H9 (cell line): Measurements from ENCODE around the gene IER5L. TPM values are rescaled to one million over a fixed set of nuclear protein-coding genes. Genes with fewer than 3 reads are reported as not detected.

ENCODE experiments used
- DNase-seq: peaks from one replicate; pipeline ENCODE4 v3.0.0-alpha.2; 2017
- H2AFZ ChIP-seq: one replicate; pipeline ENCODE4 v1.6.1; 2013; ENCODE audit warnings: mild to moderate bottlenecking, low read length, control low read depth, moderate library complexity
- H2AK5ac ChIP-seq: 2 replicates; pipeline ENCODE4 v1.6.1; 2013; ENCODE audit warnings: low read length, control low read depth, mixed read lengths; ENCODE audit not compliant: insufficient read length
- H2BK120ac ChIP-seq: one replicate; pipeline ENCODE4 v1.6.1; 2013; ENCODE audit warnings: low read depth, mild to moderate bottlenecking, low read length, control low read depth, inconsistent platforms; ENCODE audit not compliant: poor library complexity, severe bottlenecking
- H2BK12ac ChIP-seq: 2 replicates; pipeline ENCODE4 v1.6.1; 2013; ENCODE audit warnings: low read length, control low read depth, mixed read lengths, low read depth; ENCODE audit not compliant: insufficient read length
- H2BK15ac ChIP-seq: 2 replicates; pipeline ENCODE4 v1.6.1; 2013; ENCODE audit warnings: low read depth, low read length, control low read depth
- H2BK20ac ChIP-seq: one replicate; pipeline ENCODE4 v1.6.1; 2013; ENCODE audit warnings: low read depth, mild to moderate bottlenecking, low read length, control low read depth, inconsistent platforms; ENCODE audit not compliant: poor library complexity, severe bottlenecking
- H2BK5ac ChIP-seq: 2 replicates; pipeline ENCODE4 v1.6.1; 2013; ENCODE audit warnings: low read length, control low read depth, mixed read lengths; ENCODE audit not compliant: insufficient read length
- H3K14ac ChIP-seq: 2 replicates; pipeline ENCODE4 v1.6.1; 2013; ENCODE audit warnings: low read length, control low read depth; ENCODE audit not compliant: insufficient read depth
- H3K18ac ChIP-seq: 2 replicates; pipeline ENCODE4 v1.6.1; 2013; ENCODE audit warnings: low read depth, mild to moderate bottlenecking, mixed read lengths, low read length, control low read depth; ENCODE audit not compliant: insufficient read length
- H3K23ac ChIP-seq: 2 replicates; pipeline ENCODE4 v1.6.1; 2013; ENCODE audit warnings: low read length, control low read depth, mixed read lengths, low read depth; ENCODE audit not compliant: insufficient read length
- H3K23me2 ChIP-seq: 2 replicates; pipeline ENCODE4 v1.6.1; 2013; ENCODE audit warnings: low read depth, mild to moderate bottlenecking, mixed read lengths, low read length, control low read depth; ENCODE audit not compliant: insufficient read length, poor library complexity, severe bottlenecking
- H3K27ac ChIP-seq: 2 replicates; pipeline ENCODE4 v1.5.1; 2013; ENCODE audit warnings: low read length, control low read depth, mixed read lengths, low read depth; ENCODE audit not compliant: insufficient read length
- H3K27me3 ChIP-seq: 2 replicates; pipeline ENCODE4 v1.6.1; 2013; ENCODE audit warnings: low read length, control low read depth, inconsistent platforms; ENCODE audit not compliant: insufficient read depth
- H3K4ac ChIP-seq: 2 replicates; pipeline ENCODE4 v1.6.1; 2013; ENCODE audit warnings: low read depth, mild to moderate bottlenecking, control low read depth, inconsistent platforms, low read length, moderate library complexity
- H3K4me1 ChIP-seq: 2 replicates; pipeline ENCODE4 v1.6.1; 2013; ENCODE audit warnings: low read length, control low read depth, inconsistent platforms; ENCODE audit not compliant: insufficient read depth
- H3K4me2 ChIP-seq: 2 replicates; pipeline ENCODE4 v1.6.1; 2013; ENCODE audit warnings: low read length, control low read depth, mixed read lengths; ENCODE audit not compliant: insufficient read length, insufficient read depth
- H3K56ac ChIP-seq: 2 replicates; pipeline ENCODE4 v1.6.1; 2013; ENCODE audit warnings: low read depth, mild to moderate bottlenecking, mixed read lengths, low read length, control low read depth; ENCODE audit not compliant: insufficient read length
- H3K79me1 ChIP-seq: 2 replicates; pipeline ENCODE4 v1.6.1; 2013; ENCODE audit warnings: low read depth, mild to moderate bottlenecking, moderate library complexity, low read length, control low read depth, inconsistent platforms; ENCODE audit not compliant: insufficient read depth, poor library complexity, severe bottlenecking
- H3K79me2 ChIP-seq: 2 replicates; pipeline ENCODE4 v1.6.1; 2013; ENCODE audit warnings: low read length, control low read depth, inconsistent platforms; ENCODE audit not compliant: insufficient read depth
- H3K9ac ChIP-seq: 2 replicates; pipeline ENCODE4 v1.6.1; 2013; ENCODE audit warnings: low read length, control low read depth, mixed read lengths; ENCODE audit not compliant: insufficient read length; ENCODE audit errors: extremely low read depth
- H3K9me3 ChIP-seq: one replicate; pipeline ENCODE4 v1.6.1; 2013; ENCODE audit warnings: low read depth, low read length, inconsistent platforms; ENCODE audit not compliant: control insufficient read depth
- H3T11ph ChIP-seq: one replicate; pipeline ENCODE4 v1.6.1; 2013; ENCODE audit warnings: mild to moderate bottlenecking, low read length, control low read depth, inconsistent platforms
- H4K20me1 ChIP-seq: one replicate; pipeline ENCODE4 v1.6.1; 2013; ENCODE audit not compliant: control insufficient read depth, insufficient read length, insufficient read depth
- H4K5ac ChIP-seq: 2 replicates; pipeline ENCODE4 v1.6.1; 2013; ENCODE audit warnings: low read depth, mild to moderate bottlenecking, mixed read lengths, low read length, control low read depth; ENCODE audit not compliant: insufficient read length
- H4K8ac ChIP-seq: replicated peaks from 2 replicates; pipeline ENCODE4 v1.6.1; 2013; ENCODE audit warnings: low read length, control low read depth, mixed read lengths, low read depth; ENCODE audit not compliant: insufficient read length
- H4K91ac ChIP-seq: 2 replicates; pipeline ENCODE4 v1.6.1; 2013; ENCODE audit warnings: low read depth, mild to moderate bottlenecking, moderate library complexity, mixed read lengths, low read length, control low read depth; ENCODE audit not compliant: insufficient read length
- H3K27ac Mint-ChIP-seq, 3 experiments: 2 replicates in 2 of 3; 3 replicates in 1 of 3; pipeline ENCODE4 v1.8.0; 2020 to 2021; ENCODE audit warnings: mixed read lengths in 3 of 3, mild to moderate bottlenecking in 1 of 3, moderate library complexity in 1 of 3
- H3K27me3 Mint-ChIP-seq: 2 replicates; pipeline ENCODE4 v1.8.0; 2021; ENCODE audit warnings: low read depth, mild to moderate bottlenecking, moderate library complexity, mixed read lengths
- H3K36me3 Mint-ChIP-seq, 3 experiments: 2 replicates in 2 of 3; 3 replicates in 1 of 3; pipeline ENCODE4 v1.8.0; 2020 to 2021; ENCODE audit warnings: low read depth in 3 of 3, mixed read lengths in 3 of 3; ENCODE audit not compliant: insufficient read depth in 1 of 3
- H3K4me1 Mint-ChIP-seq, 2 experiments: 2 replicates each; pipeline ENCODE4 v1.8.0; 2020; ENCODE audit warnings: mixed read lengths in 2 of 2
- H3K4me3 Mint-ChIP-seq, 2 experiments: 2 replicates in 1 of 2; 3 replicates in 1 of 2; pipeline ENCODE4 v1.8.0; 2020 to 2021; ENCODE audit warnings: mild to moderate bottlenecking in 2 of 2, mixed read lengths in 2 of 2, moderate library complexity in 1 of 2
- H3K9me3 Mint-ChIP-seq, 2 experiments: 2 replicates in 1 of 2; 3 replicates in 1 of 2; pipeline ENCODE4 v1.8.0; 2020; ENCODE audit warnings: mild to moderate bottlenecking in 2 of 2, mixed read lengths in 2 of 2, moderate library complexity in 1 of 2
- CTCF ChIP-seq: fragments of 200-600 bp; sonication (generic); conservative IDR thresholded peaks from 3 replicates; pipeline ENCODE4 v1.8.0; 2021; ENCODE audit warnings: antibody characterized with exemption, mild to moderate bottlenecking
- WGBS: extraction: QIAGEN DNeasy Blood & Tissue Kit; methylation state at CpG from one replicate; pipeline ENCODE4 v1.1.7; 2013; ENCODE audit warnings: missing lambda C conversion rate, low lambda C conversion rate, mixed read lengths; ENCODE audit not compliant: insufficient read length; ENCODE audit errors: extremely low coverage; 5-methylcytosine and 5-hydroxymethylcytosine counted together
- total RNA-seq: library from RNA; stranded (reverse); gene quantifications from 2 replicates; pipeline ENCODE4 v1.2.1, GENCODE V29; 2021

Gene IER5L
- total RNA-seq, 1 experiment from 2014 or later = 1.0 TPM

- H3K27me3 ChIP-seq = no peaks in the 10 kb centered on the region
- H2BK20ac ChIP-seq = no peak overlapping the region
- H2AK5ac ChIP-seq = no peak overlapping the region
- Mint-ChIP-seq H3K4me3 (peak overlapping the region in 1 of 2 experiments; percentile 65; a peak in 2 of 5 replicates), H3K27ac (peak overlapping the region; percentile 73 to 89 (median 77); a peak in 5 of 7 replicates), H3K36me3 (peaks cover 16 to 45% (median 29%) of the 10 kb centered on the region in 3 experiments; a peak in 6 of 7 replicates), H3K27me3 (peaks cover 1% of the 10 kb centered on the region; the same call in 1 of the 2 replicates), H3K4me1 (peaks cover 57 to 74% of the 10 kb centered on the region in 2 experiments), H3K9me3 (no peaks in the 10 kb centered on the region; a peak in 1 of 5 replicates)
- no peak overlapping the region for H2BK5ac ChIP-seq
- H3K27ac ChIP-seq = no peak overlapping the region
- no peaks in the 10 kb centered on the region for H4K20me1 ChIP-seq
- H3K4me1 ChIP-seq = peaks cover 14% of the 10 kb centered on the region; the same call in 1 of the 2 replicates
- DNase-seq = no peak
- no peak overlapping the region for H3T11ph ChIP-seq
- H3K56ac ChIP-seq = no peak overlapping the region
- H3K79me1 ChIP-seq = no peaks in the 10 kb centered on the region
- no peak overlapping the region for H3K23ac ChIP-seq
- H3K18ac ChIP-seq = no peak overlapping the region
- no peaks in the 10 kb centered on the region for H3K9me3 ChIP-seq
- H3K4me2 ChIP-seq = no peak overlapping the region
- no peaks in the 10 kb centered on the region for H3K79me2 ChIP-seq
- H2BK12ac ChIP-seq = no peak overlapping the region
- H2BK15ac ChIP-seq = no peak overlapping the region
- no peak for TF ChIP-seq CTCF
- H3K14ac ChIP-seq = no peak overlapping the region
- H4K91ac ChIP-seq = no peak overlapping the region
- H4K8ac ChIP-seq = no peak overlapping the region
- no peak overlapping the region for H3K4ac ChIP-seq
- no peak overlapping the region for H4K5ac ChIP-seq
- WGBS = no CpG with 5 or more reads among the region's 15 CpGs
- no peak overlapping the region for H2BK120ac ChIP-seq
- H3K23me2 ChIP-seq = peaks cover 5% of the 10 kb centered on the region
- no peak overlapping the region for H3K9ac ChIP-seq
- no peak overlapping the region for H2AFZ ChIP-seq
These were observed 35.7 kb downstream of the IER5L start for GRCh38 chr9:129142138-129142935.
